Memory B cell (primary cell): ENCODE data around the gene MRGPRF.

Experiments used
- ATAC-seq: fragments of 150-1000 bp; cut with Tn5 transposase; 2 replicates; pipeline ENCODE4 v1.10.0; 2021; ENCODE audit warnings: low read depth, mild to moderate bottlenecking, moderate library complexity
- DNase-seq, 2 donors: peaks; one replicate each; pipeline ENCODE4 v3.0.0; 2022; ENCODE audit warnings: low spot score in 2 of 2
- H3K27ac Mint-ChIP-seq: one replicate; pipeline ENCODE4 v1.8.0; 2022; ENCODE audit warnings: mild to moderate bottlenecking, moderate library complexity, mixed read lengths
- H3K27me3 Mint-ChIP-seq: one replicate; pipeline ENCODE4 v1.8.0; 2022; ENCODE audit warnings: mixed read lengths
- H3K36me3 Mint-ChIP-seq: one replicate; pipeline ENCODE4 v1.8.0; 2022; ENCODE audit warnings: mild to moderate bottlenecking, mixed read lengths
- H3K4me1 Mint-ChIP-seq: one replicate; pipeline ENCODE4 v1.8.0; 2022; ENCODE audit warnings: mixed read lengths
- H3K4me3 Mint-ChIP-seq: one replicate; pipeline ENCODE4 v1.8.0; 2022; ENCODE audit warnings: mild to moderate bottlenecking, moderate library complexity, mixed read lengths
- H3K9me3 Mint-ChIP-seq: one replicate; pipeline ENCODE4 v1.8.0; 2022; ENCODE audit warnings: mixed read lengths

Gene MRGPRF

DNA sequence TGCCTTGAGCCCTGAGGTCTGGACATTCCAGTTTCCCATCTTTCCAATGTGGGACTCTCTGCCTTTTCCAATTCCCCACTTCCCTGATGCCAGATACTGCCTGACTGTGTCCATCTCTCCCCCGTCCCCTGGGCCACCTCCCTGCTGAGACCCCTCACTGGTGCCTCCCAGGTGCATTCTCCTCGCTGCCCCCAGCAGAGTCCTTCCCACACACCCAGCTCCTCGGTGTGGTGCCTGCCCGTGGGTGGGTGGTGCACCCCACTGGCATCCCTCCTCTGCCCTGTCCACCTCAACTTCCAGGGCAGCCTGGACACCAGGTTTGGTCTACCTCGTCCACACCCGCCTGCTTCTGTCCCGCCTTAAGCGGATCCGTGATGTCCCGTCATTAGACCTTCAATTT, 4.9 kb upstream of the MRGPRF start:
- Mint-ChIP-seq H3K4me3 (no peak overlapping the region), H3K4me1 (no peaks in the 10 kb centered on the region), H3K9me3 (peaks cover 8% of the 10 kb centered on the region), H3K36me3 (no peaks in the 10 kb centered on the region), H3K27ac (no peak overlapping the region), H3K27me3 (peaks cover 11% of the 10 kb centered on the region)
- DNase-seq (no peak), ATAC-seq (no peak)

DNA sequence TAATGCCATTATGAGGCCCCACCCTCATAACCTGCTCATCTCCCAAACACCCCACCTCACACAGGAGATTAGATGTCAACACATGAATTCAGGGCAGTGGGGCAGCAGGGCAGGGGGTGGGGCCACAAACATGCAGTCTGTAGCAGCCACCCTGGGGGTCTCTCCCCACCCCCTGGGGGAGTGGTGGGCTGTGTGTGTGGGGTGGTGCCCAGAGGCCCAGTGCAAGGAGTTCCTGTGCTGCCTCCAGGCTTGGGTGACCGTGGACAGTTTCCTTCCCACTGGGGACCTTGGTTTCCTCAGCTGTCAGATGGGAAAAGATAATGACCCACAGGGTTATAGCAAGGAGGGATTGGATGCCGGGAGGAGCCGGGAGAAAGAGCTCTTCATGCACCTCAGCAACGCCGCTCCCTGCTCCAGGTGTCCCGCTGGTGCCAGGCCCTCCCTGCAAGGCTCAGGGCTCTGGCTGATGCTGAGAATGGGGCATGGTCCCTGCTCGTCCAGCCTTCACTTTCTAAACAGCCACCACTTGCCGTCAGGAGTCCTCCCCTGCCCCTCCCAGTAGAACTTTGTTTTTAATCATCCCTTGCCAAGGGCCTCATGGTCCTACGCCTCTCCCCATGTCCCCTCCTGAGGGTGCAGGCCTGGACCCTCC, 2.0 kb upstream of the MRGPRF start:
- Mint-ChIP-seq H3K27ac (no peak overlapping the region), H3K27me3 (peaks cover 22% of the 10 kb centered on the region), H3K4me3 (no peak overlapping the region), H3K9me3 (peaks cover 8% of the 10 kb centered on the region), H3K36me3 (no peaks in the 10 kb centered on the region), H3K4me1 (peaks cover 3% of the 10 kb centered on the region)
- no peak for DNase-seq
- no peak for ATAC-seq

- Mint-ChIP-seq H3K27me3 (peaks cover 25% of the 10 kb centered on the region), H3K27ac (no peak overlapping the region), H3K4me3 (no peak overlapping the region), H3K4me1 (peaks cover 3% of the 10 kb centered on the region), H3K9me3 (peaks cover 8% of the 10 kb centered on the region), H3K36me3 (no peaks in the 10 kb centered on the region)
- no peak for ATAC-seq
- no peak for DNase-seq
Measured at GRCh38 chr11:69014084-69014851, 1.2 kb upstream of the MRGPRF start.

DNA sequence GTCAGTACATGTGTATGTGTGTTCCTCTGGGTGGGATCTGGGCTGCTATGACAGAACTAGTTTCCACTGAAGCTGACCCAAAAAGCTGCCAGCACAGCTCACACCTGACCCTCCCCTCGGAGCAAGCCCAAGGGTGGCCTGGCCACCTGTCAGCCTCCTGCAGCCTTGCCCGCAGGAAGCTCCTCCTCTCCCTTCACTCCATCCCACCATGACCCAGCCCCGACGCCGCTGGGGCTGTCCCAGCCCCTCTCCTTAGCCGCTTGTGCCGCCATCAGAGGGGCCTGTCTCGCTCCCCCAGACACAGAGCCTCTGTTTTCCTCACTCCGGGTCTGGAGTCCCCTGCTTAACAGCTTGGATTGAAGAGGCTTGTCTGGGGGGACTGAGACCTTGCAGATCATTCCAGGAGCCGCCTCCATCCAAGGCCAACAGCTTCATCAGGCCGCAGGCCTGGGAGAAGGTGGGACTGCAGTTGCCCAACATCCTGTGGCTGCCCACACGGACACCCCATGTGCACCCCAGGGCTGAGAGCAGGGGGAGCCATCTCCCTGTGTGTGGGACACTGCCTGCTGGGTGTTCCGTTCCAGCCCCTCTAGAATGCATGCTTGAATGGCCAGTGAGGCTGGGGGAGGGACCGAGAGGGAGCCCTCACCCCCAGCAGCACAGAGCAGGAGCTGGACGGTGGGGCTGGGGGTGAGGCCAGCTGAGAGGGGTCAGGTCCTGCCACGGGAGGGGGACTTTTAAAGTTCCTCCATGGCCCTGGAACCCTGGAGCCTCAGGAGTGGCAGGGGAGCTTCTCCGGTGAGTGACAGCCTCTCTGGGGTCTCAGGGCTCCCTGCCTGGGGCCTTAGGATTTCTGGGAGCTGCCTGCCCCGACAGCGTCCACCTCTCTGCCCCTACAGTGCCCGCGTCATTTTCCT, 696 bp downstream of the MRGPRF start:
- Mint-ChIP-seq H3K4me3 (peak overlapping the region; percentile 32), H3K4me1 (peaks cover 3% of the 10 kb centered on the region), H3K9me3 (peaks cover 8% of the 10 kb centered on the region), H3K27me3 (peaks cover 25% of the 10 kb centered on the region), H3K36me3 (no peaks in the 10 kb centered on the region), H3K27ac (no peak overlapping the region)
- ATAC-seq (no peak), DNase-seq (no peak)

DNA sequence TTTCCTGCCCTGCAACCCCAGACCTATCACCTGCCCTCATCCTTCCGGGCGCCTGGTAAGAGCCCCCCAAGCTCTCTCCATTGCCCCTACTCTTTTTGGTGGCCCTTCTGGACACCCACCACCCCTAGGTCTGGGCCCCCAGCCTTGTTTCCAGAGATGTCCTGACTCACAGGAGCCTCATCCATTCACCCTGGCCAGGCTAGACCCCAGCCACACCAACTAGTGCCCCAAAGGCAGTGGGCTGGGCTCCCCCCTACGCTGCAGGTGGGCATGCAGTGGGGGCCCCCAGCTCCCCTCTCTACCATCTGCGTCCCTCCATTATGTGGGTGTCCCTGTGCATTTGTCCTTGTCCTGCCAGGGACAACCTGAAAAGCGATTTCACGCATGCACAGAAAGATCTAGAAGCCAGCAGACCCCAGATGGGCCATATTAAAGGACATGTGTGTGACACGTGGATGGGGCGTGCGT, 1.4 kb downstream of the MRGPRF start:
- Mint-ChIP-seq H3K4me3 (peak overlapping the region; percentile 33), H3K9me3 (peaks cover 6% of the 10 kb centered on the region), H3K4me1 (peaks cover 3% of the 10 kb centered on the region), H3K27ac (peak overlapping the region; percentile 45), H3K27me3 (peaks cover 23% of the 10 kb centered on the region), H3K36me3 (no peaks in the 10 kb centered on the region)
- no peak for DNase-seq
- ATAC-seq: no peak

- no peak for DNase-seq
- H3K27ac Mint-ChIP-seq: peak overlapping the region; percentile 45
- peaks cover 19% of the 10 kb centered on the region for H3K27me3 Mint-ChIP-seq
- H3K36me3 Mint-ChIP-seq: no peaks in the 10 kb centered on the region
- peak overlapping the region; percentile 33 for H3K4me3 Mint-ChIP-seq
- ATAC-seq: peak; percentile 57
- H3K4me1 Mint-ChIP-seq: peaks cover 3% of the 10 kb centered on the region
- peaks cover under 1% of the 10 kb centered on the region for H3K9me3 Mint-ChIP-seq
Measured at GRCh38 chr11:69010964-69011623, 2.0 kb downstream of the MRGPRF start.

DNA sequence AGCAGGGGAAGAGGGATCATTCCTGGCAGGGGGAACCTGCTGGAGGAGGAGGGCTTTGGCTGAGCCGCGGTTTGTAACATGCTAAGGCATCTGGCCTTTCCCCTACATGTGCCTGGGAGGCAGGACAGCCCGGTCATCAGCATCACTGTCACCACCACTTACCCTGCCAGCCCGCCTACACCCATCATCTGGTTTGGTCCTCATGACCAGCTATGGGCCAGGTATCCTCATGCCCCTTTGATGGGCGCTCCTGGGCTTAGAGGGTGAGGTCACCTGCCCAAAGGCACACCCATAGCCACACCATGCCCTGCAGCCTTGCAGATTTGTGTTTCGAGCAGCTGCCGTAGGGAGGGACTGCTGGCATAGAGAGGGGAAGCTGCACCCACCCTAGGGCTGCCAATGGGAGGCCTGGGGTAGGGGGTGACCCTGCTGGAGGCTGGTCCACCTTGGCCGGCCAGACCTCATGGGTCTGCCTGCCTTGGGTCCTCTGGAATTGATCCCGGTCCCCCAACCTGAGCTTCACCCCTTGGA, 2.6 kb downstream of the MRGPRF start:
- DNase-seq: no peak
- no peak overlapping the region for H3K27ac Mint-ChIP-seq
- peaks cover 24% of the 10 kb centered on the region for H3K27me3 Mint-ChIP-seq
- peaks cover 3% of the 10 kb centered on the region for H3K4me1 Mint-ChIP-seq
- no peaks in the 10 kb centered on the region for H3K36me3 Mint-ChIP-seq
- no peak for ATAC-seq
- H3K4me3 Mint-ChIP-seq: no peak overlapping the region
- H3K9me3 Mint-ChIP-seq: no peaks in the 10 kb centered on the region

DNA sequence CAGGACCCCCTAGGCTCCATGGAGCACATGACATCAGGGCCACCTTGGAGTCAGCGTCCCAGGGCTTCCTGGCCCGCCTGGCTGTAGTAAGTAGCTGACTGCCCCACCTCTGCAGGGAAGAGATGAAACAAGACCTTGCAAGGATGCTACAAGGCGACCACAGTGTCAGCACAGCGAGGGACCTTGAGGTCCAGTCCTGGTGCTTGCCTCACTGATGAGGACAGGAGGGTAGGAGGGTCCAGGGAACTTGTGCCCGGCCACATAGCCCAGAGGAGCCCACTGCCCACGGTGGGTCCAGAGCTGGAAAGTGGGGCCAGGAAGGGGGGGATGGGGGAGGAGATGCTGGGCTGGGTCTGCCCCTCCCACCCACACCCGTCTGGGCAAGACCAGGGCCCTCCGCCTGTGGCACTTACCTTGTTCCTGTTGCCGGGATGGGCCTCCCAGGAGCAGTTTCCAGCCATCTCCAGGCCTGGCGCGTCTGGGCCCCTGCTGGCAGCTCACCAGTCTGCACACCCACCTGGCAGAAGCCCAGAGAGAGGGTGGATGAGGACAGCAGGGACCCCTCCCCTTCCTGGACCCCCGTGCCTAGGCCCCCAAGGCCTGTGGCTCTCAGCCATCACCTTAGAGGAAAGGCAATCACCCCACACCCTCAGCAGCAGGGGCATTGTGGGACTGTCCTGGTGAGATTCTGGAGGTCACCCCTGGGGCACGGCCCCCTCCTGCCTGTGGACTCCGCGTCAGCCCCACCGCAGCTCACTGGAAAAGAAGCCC, 3.4 kb downstream of the MRGPRF start:
- Mint-ChIP-seq H3K9me3 (no peaks in the 10 kb centered on the region), H3K27ac (no peak overlapping the region), H3K27me3 (peaks cover 26% of the 10 kb centered on the region), H3K36me3 (no peaks in the 10 kb centered on the region), H3K4me1 (peaks cover 3% of the 10 kb centered on the region), H3K4me3 (no peak overlapping the region)
- DNase-seq: no peak
- no peak for ATAC-seq

GRCh38 chr11:69008737-69009440, 4.2 kb downstream of the MRGPRF start:
- DNase-seq: no peak
- H3K4me3 Mint-ChIP-seq: no peak overlapping the region
- H3K27ac Mint-ChIP-seq: no peak overlapping the region
- H3K4me1 Mint-ChIP-seq: peaks cover 3% of the 10 kb centered on the region
- no peak for ATAC-seq
- H3K27me3 Mint-ChIP-seq: peaks cover 27% of the 10 kb centered on the region
- H3K36me3 Mint-ChIP-seq: no peaks in the 10 kb centered on the region
- H3K9me3 Mint-ChIP-seq: no peaks in the 10 kb centered on the region

- Mint-ChIP-seq H3K9me3 (no peaks in the 10 kb centered on the region), H3K27me3 (peaks cover 29% of the 10 kb centered on the region), H3K4me3 (no peak overlapping the region), H3K4me1 (peaks cover 3% of the 10 kb centered on the region), H3K36me3 (no peaks in the 10 kb centered on the region), H3K27ac (no peak overlapping the region)
- DNase-seq (no peak), ATAC-seq (no peak)
Measured at GRCh38 chr11:69007975-69008381, 5.1 kb downstream of the MRGPRF start.

DNA sequence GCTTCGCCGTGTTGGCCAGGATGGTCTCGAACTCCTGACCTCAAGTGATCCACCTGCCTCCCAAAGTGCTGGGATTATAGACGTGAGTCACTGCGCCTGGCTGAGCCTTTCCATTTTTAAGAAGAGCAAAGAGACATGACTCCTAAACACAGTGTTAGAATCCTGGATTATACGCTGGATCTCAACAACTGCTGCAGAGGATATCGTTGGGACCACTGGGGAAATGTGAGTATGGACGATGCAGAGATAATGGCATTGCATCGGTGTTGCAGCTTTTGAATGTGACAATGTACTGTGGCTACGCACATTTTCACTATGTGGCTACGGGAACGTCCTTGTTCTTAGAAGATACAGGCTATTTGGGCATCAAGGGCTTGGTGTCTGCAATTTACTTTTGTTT, 6.2 kb downstream of the MRGPRF start:
- no peak for ATAC-seq
- no peaks in the 10 kb centered on the region for H3K9me3 Mint-ChIP-seq
- H3K27me3 Mint-ChIP-seq: peaks cover 27% of the 10 kb centered on the region
- H3K36me3 Mint-ChIP-seq: no peaks in the 10 kb centered on the region
- DNase-seq: no peak
- H3K4me3 Mint-ChIP-seq: no peak overlapping the region
- H3K27ac Mint-ChIP-seq: no peak overlapping the region
- peaks cover 3% of the 10 kb centered on the region for H3K4me1 Mint-ChIP-seq

- DNase-seq: no peak
- no peak overlapping the region for H3K27ac Mint-ChIP-seq
- peaks cover 22% of the 10 kb centered on the region for H3K27me3 Mint-ChIP-seq
- H3K36me3 Mint-ChIP-seq: no peaks in the 10 kb centered on the region
- no peaks in the 10 kb centered on the region for H3K9me3 Mint-ChIP-seq
- no peak for ATAC-seq
- no peak overlapping the region for H3K4me3 Mint-ChIP-seq
- no peaks in the 10 kb centered on the region for H3K4me1 Mint-ChIP-seq
Measured at GRCh38 chr11:69005631-69006368, 7.2 kb downstream of the MRGPRF start.
